ENCODE data around the gene TRIM9. TPM values are rescaled to one million over a fixed set of nuclear protein-coding genes. Genes with fewer than 3 reads are reported as not detected.

Gene TRIM9
- total and polyA plus RNA-seq, 2 of the 4 experiments (the other 2 are of a cell fraction), result under 0.01 to 0.09 TPM

DNA sequence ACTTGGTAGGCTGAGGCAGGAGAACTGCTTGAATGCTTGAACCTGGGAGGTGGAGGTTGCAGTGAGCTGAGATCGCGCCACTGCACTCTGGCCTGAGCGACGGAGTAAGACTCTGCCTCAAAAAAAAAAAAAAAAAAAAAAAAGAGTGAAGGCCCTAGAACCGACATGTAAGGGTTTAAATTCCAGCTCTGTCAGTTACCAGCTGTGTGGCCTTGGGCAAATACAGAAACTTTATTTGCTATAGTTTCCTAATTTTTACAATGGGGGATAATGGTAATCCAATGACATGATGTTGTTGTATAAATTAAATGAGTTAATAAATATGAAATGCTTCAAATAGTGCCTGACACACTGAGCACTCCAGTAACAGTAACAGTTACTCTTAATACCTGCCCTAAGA is 131.0 kb downstream of the TRIM9 start:
- dilution Hi-C loops (cut with HindIII; ENCODE audit: low sequenced_read_pairs, unreplicated experiment), result no loop called here
- Histone ChIP-seq H3K14ac (replicated peaks; ENCODE audit: low read depth, low read length) (no peak overlapping the region), H3K18ac (ENCODE audit: low read depth, low read length) (peak overlapping the region; percentile 70), H3K36me3 (ENCODE audit: control insufficient read depth, insufficient read depth, low read length) (no peaks in the 10 kb centered on the region), H2BK5ac (ENCODE audit: low read depth, low read length, poor library complexity, severe bottlenecking) (peak overlapping the region; percentile 92), H3K4ac (ENCODE audit: low read depth, low read length) (no peak overlapping the region), H3K79me1 (ENCODE audit: low read depth in 1 of 2, low read length in 2 of 2) (no peaks in the 10 kb centered on the region), H2BK120ac (ENCODE audit: low read depth, low read length) (no peak overlapping the region; the same call in 1 of the 2 replicates), H3K9me3 (ENCODE audit: control insufficient read depth, insufficient read depth, low read length) (no peaks in the 10 kb centered on the region), H3K56ac (ENCODE audit: extremely low read depth, insufficient read depth, low read length) (no peak overlapping the region), H3K4me2 (ENCODE audit: low read depth, low read length) (peak overlapping the region; percentile 38; the same call in 1 of the 2 replicates), H2AK9ac (replicated peaks; ENCODE audit: low read depth, low read length, poor library complexity) (no peak overlapping the region), H4K8ac (ENCODE audit: low read depth in 2 of 2, low read length in 2 of 2) (no peak overlapping the region), H4K20me1 (ENCODE audit: insufficient read depth, low read length) (peaks cover 5% of the 10 kb centered on the region; the same call in 1 of the 2 replicates), H3K4me3 (ENCODE audit: insufficient read depth, low read depth, low read length) (no peak overlapping the region), H3K27me3 (ENCODE audit: control insufficient read depth, insufficient read depth, low read length) (no peaks in the 10 kb centered on the region), H3K9me1 (ENCODE audit: insufficient read depth, low read length) (peaks cover 13% of the 10 kb centered on the region), H3K23ac (ENCODE audit: low read depth, low read length) (no peak overlapping the region), H3K4me1 (ENCODE audit: control insufficient read depth, insufficient read depth, low read length) (peaks cover 25% of the 10 kb centered on the region), H3K9ac (ENCODE audit: low read depth, low read length) (no peak overlapping the region), H4K91ac (ENCODE audit: insufficient read depth, low read depth, low read length) (no peak overlapping the region), H3K27ac (ENCODE audit: insufficient read depth, low read length) (no peak overlapping the region), H2BK20ac (ENCODE audit: low read depth, low read length) (no peak overlapping the region), H2AFZ (replicated peaks; ENCODE audit: low read length, poor library complexity) (no peak overlapping the region), H2BK15ac (ENCODE audit: low read depth, low read length) (no peak overlapping the region; the same call in 2 of the 3 replicates), H2AK5ac (ENCODE audit: low read depth, low read length) (0 out of 2 replicates have a peak overlapping the region, but pooled peaks have one; percentile 7), H4K5ac (ENCODE audit: low read depth, low read length) (no peak overlapping the region)
- WGBS, 2 experiments (ENCODE audit: extremely low coverage in 2 of 2, insufficient read length in 1 of 2), result no CpG with 5 or more reads among the region's 5 CpGs
- ATAC-seq (ENCODE audit: low read depth) (no peak), DNase-seq (no peak)
- ChIA-PET CTCF (interaction anchor here (0.6 kb wide), 1 partner anchor 649 kb away, joined by 3 read pairs; no protein-coding TSS in a partner anchor), POLR2A (ENCODE audit: unreplicated experiment) (no interaction called here)
- in situ Hi-C loops (cut with MboI; ENCODE audit: low sequenced_read_pairs), result no loop called here
- intact Hi-C loops (cut with micrococcal nuclease), result no loop called here
- TF ChIP-seq CEBPB (IDR thresholded peaks at IDR 0.05; ENCODE audit: low read depth, low read length), result no peak
- no peak for TF ChIP-seq SMC3 (IDR thresholded peaks at IDR 0.05; ENCODE audit: low read depth, low read length)
- no peak for TF ChIP-seq USF2 (IDR thresholded peaks at IDR 0.05; ENCODE audit: low read depth, low read length)
- no peak for TF ChIP-seq RAD21 (IDR thresholded peaks at IDR 0.05; ENCODE audit: low read length)
- TF ChIP-seq MXI1 (IDR thresholded peaks at IDR 0.05; ENCODE audit: borderline replicate concordance, low read depth, low read length), result no peak
- no peak for TF ChIP-seq BHLHE40 (IDR thresholded peaks at IDR 0.05; ENCODE audit: low read depth, low read length)
- TF ChIP-seq NFE2L2 (IDR thresholded peaks at IDR 0.05; ENCODE audit: low read depth, low read length), result no peak
- TF ChIP-seq RCOR1 (IDR thresholded peaks at IDR 0.05; ENCODE audit: insufficient replicate concordance, low read length), result no peak
- no peak for TF ChIP-seq POLR2A (IDR thresholded peaks at IDR 0.05; ENCODE audit: low read depth, low read length)
- no peak for TF ChIP-seq MAFK (IDR thresholded peaks at IDR 0.05; ENCODE audit: low read depth, low read length)
- no peak for TF ChIP-seq ELK1 (IDR thresholded peaks at IDR 0.05; ENCODE audit: borderline replicate concordance, low read depth, low read length)
- BruUV-seq (replicated peaks), result no TSS peak

All from IMR-90 (cell line).